ENCODE measurements around the gene CDC5L. TPM values are rescaled to one million over a fixed set of nuclear protein-coding genes. Genes with fewer than 3 reads are reported as not detected.

CDC5L gene
- total and polyA plus RNA-seq, 2 experiments from 2014 or later, result 27.0 to 32.5 TPM

- H3K4me3 Mint-ChIP-seq, result peak overlapping the region; percentile 99
- Histone ChIP-seq H3K4me3 (peak overlapping the region; percentile 63), H4K20me1 (replicated peaks; ENCODE audit: insufficient read depth) (peaks cover 34% of the 10 kb centered on the region), H3F3A (replicated peaks; ENCODE audit: low read depth) (no peaks in the 10 kb centered on the region), H3K4me1 (ENCODE audit: insufficient read depth) (peaks cover 21% of the 10 kb centered on the region), H3K9me2 (ENCODE audit: insufficient read depth) (no peaks in the 10 kb centered on the region), H3K4me2 (peak overlapping the region; percentile 85), H2AFZ (no peak overlapping the region), H3K27me3 (ENCODE audit: insufficient read depth) (no peaks in the 10 kb centered on the region), H3K36me3 (ENCODE audit: insufficient read depth) (peaks cover 15% of the 10 kb centered on the region; the same call in 1 of the 2 replicates), H3K27ac (ENCODE audit: low read depth) (no peak overlapping the region), H3K79me2 (replicated peaks; ENCODE audit: insufficient read depth) (peaks cover 36% of the 10 kb centered on the region)
- peaks cover 22% of the 10 kb centered on the region for H3K4me1 Mint-ChIP-seq
- ATAC-seq (no peak; the same call in 2 of the 3 replicates), DNase-seq (ENCODE audit: low spot score) (peak; percentile 20)
- TF ChIP-seq ZNF331 (CRISPR knock-in tag; IDR thresholded peaks at IDR 0.05; ENCODE audit: low read depth), result no peak
- no peak for TF ChIP-seq EZH2phosphoT487 (IDR thresholded peaks at IDR 0.05; ENCODE audit: unreplicated experiment)
- no peak for TF ChIP-seq EZH2 (IDR thresholded peaks at IDR 0.05; ENCODE audit: low read depth, unreplicated experiment)
- TF ChIP-seq JUNB (IDR thresholded peaks at IDR 0.05; ENCODE audit: unreplicated experiment), result no peak
- peaks cover 9% of the 10 kb centered on the region for H3K27me3 Mint-ChIP-seq (ENCODE audit: insufficient read depth, low read depth, poor library complexity)
- peaks cover 28% of the 10 kb centered on the region; the same call in 2 of the 3 replicates for H3K36me3 Mint-ChIP-seq (ENCODE audit: low read depth)
- no peaks in the 10 kb centered on the region for H3K9me3 Mint-ChIP-seq
- peak overlapping the region; percentile 100 for H3K27ac Mint-ChIP-seq
These were observed 605 bp downstream of the CDC5L start for GRCh38 chr6:44388135-44388487.

GRCh38 chr6:44388887-44389286 is 1.4 kb downstream of the CDC5L start:
- Histone ChIP-seq H3K27me3 (ENCODE audit: insufficient read depth) (no peaks in the 10 kb centered on the region), H3K4me2 (peak overlapping the region; percentile 85), H3K9me2 (ENCODE audit: insufficient read depth) (no peaks in the 10 kb centered on the region), H3K36me3 (ENCODE audit: insufficient read depth) (peaks cover 21% of the 10 kb centered on the region; the same call in 1 of the 2 replicates), H3K4me3 (peak overlapping the region; percentile 63), H2AFZ (no peak overlapping the region), H4K20me1 (replicated peaks; ENCODE audit: insufficient read depth) (peaks cover 34% of the 10 kb centered on the region), H3K79me2 (replicated peaks; ENCODE audit: insufficient read depth) (peaks cover 36% of the 10 kb centered on the region), H3F3A (replicated peaks; ENCODE audit: low read depth) (no peaks in the 10 kb centered on the region), H3K27ac (ENCODE audit: low read depth) (no peak overlapping the region), H3K4me1 (ENCODE audit: insufficient read depth) (peaks cover 21% of the 10 kb centered on the region)
- peaks cover 36% of the 10 kb centered on the region for H3K36me3 Mint-ChIP-seq (ENCODE audit: low read depth)
- H3K27ac Mint-ChIP-seq, result no peak overlapping the region
- H3K4me1 Mint-ChIP-seq, result peaks cover 22% of the 10 kb centered on the region
- ATAC-seq, result no peak
- H3K27me3 Mint-ChIP-seq (ENCODE audit: insufficient read depth, low read depth, poor library complexity), result peaks cover 9% of the 10 kb centered on the region
- H3K4me3 Mint-ChIP-seq, result peak overlapping the region; percentile 99
- no peaks in the 10 kb centered on the region for H3K9me3 Mint-ChIP-seq
- no peak for DNase-seq (ENCODE audit: low spot score)
- TF ChIP-seq ETS1 (IDR thresholded peaks at IDR 0.05) (no peak), POLR2AphosphoS5 (IDR thresholded peaks at IDR 0.05; ENCODE audit: low read depth) (no peak), ZNF462 (CRISPR knock-in tag; IDR thresholded peaks at IDR 0.05) (no peak), JUNB (IDR thresholded peaks at IDR 0.05; ENCODE audit: unreplicated experiment) (no peak), EZH2 (IDR thresholded peaks at IDR 0.05; ENCODE audit: low read depth, unreplicated experiment) (no peak), CTCF (conservative IDR thresholded peaks at IDR 0.05; ENCODE audit: low read depth in 2 of 2) (no peak), ZNF114 (CRISPR knock-in tag; IDR thresholded peaks at IDR 0.05) (no peak), CREB1 (CRISPR knock-in tag; IDR thresholded peaks at IDR 0.05; ENCODE audit: low read depth) (no peak), ZNF331 (CRISPR knock-in tag; IDR thresholded peaks at IDR 0.05; ENCODE audit: low read depth) (no peak)

Measured in GM23338 (cell line).